Transverse colon (tissue), 3 donors: Measurements from ENCODE around the gene SIN3A.

Source experiments
- CTCF ChIP-seq, 5 experiments: fragments of 200-600 bp in 3 of 5; fragments of 450-650 bp in 2 of 5; sonication (generic) in 3 of 5; IDR thresholded peaks; 1 replicate in 2 of 5; 2 replicates in 3 of 5; pipeline ENCODE4 v1.5.1; 2016 to 2017; ENCODE audit warnings: antibody characterized with exemption in 5 of 5, inconsistent platforms in 3 of 5, mild to moderate bottlenecking in 2 of 5, moderate library complexity in 1 of 5
- EP300 ChIP-seq: sonication (generic); formaldehyde crosslinking; IDR thresholded peaks from one replicate; pipeline ENCODE4 v1.6.1; 2017; ENCODE audit warnings: antibody characterized with exemption, low read depth

DNA sequence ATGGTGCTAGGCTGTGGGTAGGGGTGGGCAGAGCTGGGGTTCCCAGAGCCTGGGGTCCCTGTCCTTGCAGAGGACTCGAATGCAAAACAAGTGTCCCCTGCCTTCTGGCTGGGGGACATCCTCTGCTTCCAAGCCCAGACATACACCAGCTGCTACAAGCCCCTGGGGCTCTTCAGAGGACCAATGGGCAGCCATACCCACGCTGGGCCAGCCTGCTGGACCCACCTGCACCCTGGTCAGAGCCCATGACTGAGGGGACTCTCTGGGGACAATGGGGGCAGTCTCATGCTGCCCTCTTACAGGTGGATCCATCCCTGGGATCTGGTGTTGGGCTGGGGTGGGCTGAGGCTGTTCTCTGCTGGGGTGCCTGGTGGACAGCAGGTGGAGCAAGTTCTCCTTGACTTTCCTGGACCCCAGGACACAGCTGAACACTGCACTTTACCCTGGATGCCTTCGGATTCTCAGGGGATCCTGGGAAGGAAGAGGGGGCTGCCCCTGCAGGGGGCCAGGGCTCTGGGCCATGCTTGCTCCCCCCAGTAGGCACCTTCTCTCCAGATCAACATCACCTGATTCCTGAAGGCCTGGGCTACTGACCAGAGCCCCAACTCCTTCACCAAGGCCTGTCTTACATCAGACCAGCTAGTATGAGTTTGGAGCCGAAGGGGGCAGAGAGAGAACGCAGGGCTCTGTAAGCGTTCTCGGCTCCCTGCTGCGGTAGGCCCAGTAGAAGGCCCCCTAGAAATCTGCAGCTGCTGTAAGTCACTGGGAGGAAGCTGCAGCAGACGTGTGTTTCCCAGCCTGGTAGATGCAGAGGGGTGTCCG, 122.8 kb downstream of the SIN3A start:
- TF ChIP-seq EP300, result no peak
- TF ChIP-seq CTCF (IDR thresholded peaks at IDR 0.05), result no peak
